GM12878 (cell line): ENCODE measurements around the gene CTRL. TPM values are rescaled to one million over a fixed set of nuclear protein-coding genes. Genes with fewer than 3 reads are reported as not detected.

Source experiments
- ATAC-seq: fragments of 200-7000 bp; cut with Tn5 transposase; 3 replicates; pipeline ENCODE4 v1.9.1; 2020; ENCODE audit warnings: mild to moderate bottlenecking, moderate library complexity
- BruUV-seq: library from RNA; stranded (reverse); fragments of 400-500 nt; replicated peaks from 2 replicates; lab custom pipeline; 2021; lab: Mats Ljungman, UMichigan
- CTCF ChIA-PET: fragments of 300-600 bp; sonication (Branson Sonifier 250); formaldehyde crosslinking; extraction: SDS; loops from one replicate; lab custom pipeline; 2021; ENCODE audit warnings: inconsistent platforms; lab: Yijun Ruan, JAX
- POLR2A ChIA-PET: fragments of 350-600 bp; formaldehyde crosslinking; extraction: SDS; loops from one replicate; lab custom pipeline; 2021; ENCODE audit warnings: inconsistent platforms; lab: Charles Lee
- RAD21 ChIA-PET: fragments of 300-600 bp; sonication (Branson Sonifier 250); formaldehyde crosslinking; loops from one replicate; lab custom pipeline; 2023; ENCODE audit warnings: antibody characterized with exemption; ENCODE audit not compliant: unreplicated experiment; lab: Charles Lee
- SMC1A ChIA-PET: fragments of 300-600 bp; sonication (Branson Sonifier 250); formaldehyde crosslinking; loops from one replicate; lab custom pipeline; 2023; ENCODE audit not compliant: unreplicated experiment, uncharacterized antibody; lab: Charles Lee
- DNase-seq: peaks from one replicate; pipeline ENCODE4 v3.0.0-alpha.2; 2011; ENCODE audit warnings: low read depth, low spot score
- FAIRE-seq: peaks from 3 replicates; lab custom pipeline; 2011; peaks lifted over from hg19 to GRCh38; lab: Jason Lieb, UNC
- H2AFZ ChIP-seq: 2 replicates; pipeline ENCODE4 v1.6.0; 2011; ENCODE audit warnings: low read depth, low read length, control low read depth; ENCODE audit not compliant: control insufficient read depth
- H3K27ac ChIP-seq: 2 replicates; pipeline ENCODE4 v1.5.1; 2011; ENCODE audit warnings: control low read depth; ENCODE audit not compliant: control insufficient read depth, insufficient read depth
- H3K27me3 ChIP-seq, 2 experiments: replicated peaks in 1 of 2; 2 replicates each; pipeline versions ENCODE4 v1.6.0 to v1.6.1; 2011; ENCODE audit warnings: low read length in 1 of 2; ENCODE audit not compliant: control insufficient read depth in 2 of 2, insufficient read depth in 2 of 2
- H3K36me3 ChIP-seq, 2 experiments: 2 replicates each; pipeline ENCODE4 v1.5.1; 2011; ENCODE audit warnings: low read length in 1 of 2; ENCODE audit not compliant: control insufficient read depth in 2 of 2, insufficient read depth in 2 of 2
- H3K4me1 ChIP-seq: 2 replicates; pipeline ENCODE4 v1.6.1; 2011; ENCODE audit warnings: mild to moderate bottlenecking, low read length, moderate library complexity, mixed read lengths; ENCODE audit not compliant: control insufficient read depth, insufficient read depth
- H3K4me2 ChIP-seq: 2 replicates; pipeline ENCODE4 v1.6.0; 2011; ENCODE audit warnings: control low read depth; ENCODE audit not compliant: control insufficient read depth, insufficient read depth
- H3K4me3 ChIP-seq: fragments of 200-600 bp; sonication (generic); 2 replicates; pipeline ENCODE4 v1.5.1; 2016
- H3K79me2 ChIP-seq: 2 replicates; pipeline ENCODE4 v1.6.0; 2011; ENCODE audit warnings: low read length; ENCODE audit not compliant: control insufficient read depth, insufficient read depth
- H3K9ac ChIP-seq: 2 replicates; pipeline ENCODE4 v1.8.0; 2011; ENCODE audit warnings: low read length, control low read depth, mixed read lengths; ENCODE audit not compliant: control insufficient read depth, insufficient read depth
- H3K9me3 ChIP-seq: replicated peaks from 3 replicates; pipeline ENCODE4 v1.5.1; 2011; ENCODE audit warnings: mild to moderate bottlenecking, low read length; ENCODE audit not compliant: control insufficient read depth, insufficient read depth
- H4K20me1 ChIP-seq: 2 replicates; pipeline ENCODE4 v1.6.0; 2011; ENCODE audit not compliant: control insufficient read depth, insufficient read depth
- CHD2 ChIP-seq: IDR thresholded peaks from 2 replicates; pipeline ENCODE4 v1.6.1; 2011; ENCODE audit warnings: low read depth, low read length, improper control_type of control experiment, borderline replicate concordance
- DPF2 ChIP-seq: fragments of 450-650 bp; IDR thresholded peaks from 2 replicates; pipeline ENCODE4 v1.6.1; 2017; ENCODE audit warnings: mild to moderate bottlenecking
- GATAD2B ChIP-seq: fragments of 450-650 bp; conservative IDR thresholded peaks from 2 replicates; pipeline ENCODE4 v1.6.1; 2017; ENCODE audit warnings: low read depth, mild to moderate bottlenecking, moderate library complexity
- MTA2 ChIP-seq: fragments of 450-650 bp; IDR thresholded peaks from 2 replicates; pipeline ENCODE4 v1.6.1; 2016; ENCODE audit warnings: low read depth, mild to moderate bottlenecking, moderate library complexity
- whole genome bisulfite sequencing: methylation state at CpG from one replicate; pipeline ENCODE4 v1.1.6; 2016; ENCODE audit warnings: low lambda C conversion rate; ENCODE audit not compliant: insufficient replicate concordance, insufficient coverage; ENCODE audit errors: missing lambda C conversion rate; 5-methylcytosine and 5-hydroxymethylcytosine counted together
- in situ Hi-C: fragments of 300-500 bp; cut with MboI; formaldehyde crosslinking; loops from 9 replicates; pipeline ENCODE4 v1.14.3; 2018; ENCODE audit warnings: mixed read lengths
- intact Hi-C: fragments of 100-400 bp; cut with micrococcal nuclease; formaldehyde crosslinking; loops from one replicate; pipeline ENCODE4 v1.14.2; 2022; ENCODE audit not compliant: unreplicated experiment
- polyA plus RNA-seq, 11 experiments: library from polyadenylated mRNA; depleted of rRNA in 4 of 11; unstranded in 6 of 11; stranded (reverse) in 5 of 11; fragments of >200 nt; fragmentation: Nextera tagmentation in 4 of 11; fragmentation: Illumina TruSeq in 1 of 11; extraction: Ambion mirVana in 4 of 11; extraction: Trizol in 1 of 11; gene quantifications; 1 replicate in 1 of 11; 2 replicates in 10 of 11; pipeline versions ENCODE4 v1.2.1 to v1.2.3, GENCODE V29; 2011 to 2016; ENCODE audit warnings: inconsistent platforms in 2 of 11, missing spikeins in 2 of 11, low read depth in 1 of 11
- total RNA-seq, 4 experiments: library from RNA; depleted of rRNA in 3 of 4; stranded (reverse); fragments of >200 nt in 3 of 4; fragmentation: Illumina TruSeq in 1 of 4; extraction: Trizol in 1 of 4; gene quantifications; 2 replicates each; pipeline versions ENCODE4 v1.2.1 to v1.2.3, GENCODE V29; 2013 to 2021

CTRL gene
- total and polyA plus RNA-seq, 10 of the 15 experiments (the other 5 are each of a cell fraction or from before 2014, with no cell fraction given), result 1.1 to 4.9 (median 2.6) TPM

DNA sequence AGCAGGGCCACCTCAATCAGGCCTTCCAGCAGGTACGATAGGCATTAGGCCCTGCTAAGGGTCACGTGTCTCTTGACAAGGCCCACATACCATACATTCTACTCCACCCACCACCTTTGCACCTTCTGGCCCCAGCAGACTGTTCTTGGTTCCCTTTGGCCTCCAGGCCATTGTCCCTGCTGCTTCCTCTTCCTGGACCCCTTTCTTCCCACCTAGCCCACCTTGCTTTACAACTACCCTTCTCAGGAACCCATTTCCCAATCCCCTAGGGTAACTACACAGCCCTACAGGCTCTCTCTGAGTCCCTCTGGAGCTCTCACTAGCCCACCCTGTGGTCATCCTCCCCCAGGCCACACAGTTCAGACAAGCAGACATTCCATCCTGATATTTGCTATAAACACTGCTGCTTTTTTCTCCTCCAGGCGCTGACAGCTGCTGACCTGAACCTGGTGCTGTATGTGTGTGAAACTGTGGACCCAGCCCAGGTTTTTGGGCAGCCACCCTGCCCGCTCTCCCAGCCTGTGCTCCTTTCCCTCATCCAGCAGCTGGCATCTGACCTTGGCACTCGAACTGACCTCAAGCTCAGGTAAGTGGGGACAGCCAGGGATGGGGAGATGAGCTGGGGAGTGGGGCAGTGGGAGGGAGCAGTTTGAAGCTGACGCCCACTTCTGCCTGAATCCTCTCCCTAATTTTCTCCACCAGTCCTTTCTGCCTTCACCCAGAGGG lies 48.4 kb downstream of the CTRL start (continued):
- no peak for TF ChIP-seq DPF2
- TF ChIP-seq GATAD2B, result no peak
- no peak for TF ChIP-seq CHD2

DNA sequence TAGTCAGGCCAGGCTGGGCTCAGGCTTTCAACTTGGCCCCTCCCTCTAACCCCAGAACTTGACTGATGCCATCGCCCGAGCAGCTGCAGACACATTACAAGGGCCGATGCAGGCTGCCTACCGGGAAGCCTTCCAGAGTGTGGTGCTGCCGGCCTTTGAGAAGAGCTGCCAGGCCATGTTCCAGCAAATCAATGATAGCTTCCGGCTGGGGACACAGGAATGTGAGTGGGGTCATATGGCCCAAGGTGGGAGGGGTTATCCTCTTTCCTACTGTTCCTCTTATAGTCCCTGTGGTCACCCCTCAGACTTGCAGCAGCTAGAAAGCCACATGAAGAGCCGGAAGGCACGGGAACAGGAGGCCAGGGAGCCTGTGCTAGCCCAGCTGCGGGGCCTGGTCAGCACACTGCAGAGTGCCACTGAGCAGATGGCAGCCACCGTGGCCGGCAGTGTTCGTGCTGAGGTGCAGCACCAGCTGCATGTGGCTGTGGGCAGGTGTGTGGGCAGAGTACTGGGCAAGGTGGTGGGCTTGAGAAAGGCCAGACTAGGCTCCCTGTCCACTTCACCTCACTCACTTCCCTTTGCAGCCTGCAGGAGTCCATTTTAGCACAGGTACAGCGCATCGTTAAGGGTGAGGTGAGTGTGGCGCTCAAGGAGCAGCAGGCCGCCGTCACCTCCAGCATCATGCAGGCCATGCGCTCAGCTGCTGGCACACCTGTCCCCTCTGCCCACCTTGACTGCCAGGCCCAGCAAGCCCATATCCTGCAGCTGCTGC lies 49.1 kb downstream of the CTRL start:
- Histone ChIP-seq H3K27me3 (no peaks in the 10 kb centered on the region), H3K9me3 (no peaks in the 10 kb centered on the region), H3K79me2 (no peaks in the 10 kb centered on the region), H3K27ac (no peak overlapping the region), H3K36me3 (peaks cover 17 to 58% of the 10 kb centered on the region in 2 experiments; a peak in 3 of 4 replicates), H3K4me3 (no peak overlapping the region), H2AFZ (no peak overlapping the region), H3K9ac (no peak overlapping the region), H3K4me1 (no peaks in the 10 kb centered on the region), H4K20me1 (no peaks in the 10 kb centered on the region), H3K4me2 (no peak overlapping the region)
- ATAC-seq (no peak), DNase-seq (no peak), FAIRE-seq (no peak)
- intact Hi-C loops (loop anchor here (2.0 to 5.0 kb wide), 2 partner anchors 158 to 345 kb away; no protein-coding TSS in a partner anchor), in situ Hi-C loops (no loop called here)
- ChIA-PET POLR2A (interaction anchor here (0.6 to 1.0 kb wide), 2 partner anchors 237 to 313 kb away, joined by 3 read pairs; partner anchors contain the start of gene CARMIL2), SMC1A (interaction anchor here (1.3 to 2.2 kb wide), 3 partner anchors 10 to 66 kb away, joined by 3 to 14 read pairs (median 3); partner anchors contain the start of gene PSKH1), CTCF (interaction anchor here (0.9 to 5.6 kb wide), 16 partner anchors 8 to 177 kb away, joined by 3 to 39 read pairs (median 6); partner anchors contain the start of genes EDC4, PSKH1 and PSMB10), RAD21 (interaction anchor here (1.1 to 3.2 kb wide), 3 partner anchors 35 to 158 kb away, joined by 3 to 14 read pairs (median 6); partner anchors contain the start of genes CENPT, NUTF2 and PSMB10)
- no peak for TF ChIP-seq MTA2
- 94% methylated on average over 18 of the region's 18 CpGs for WGBS
- BruUV-seq, result no TSS peak
